ENCODE measurements around the gene FBXW10B. TPM values are rescaled to one million over a fixed set of nuclear protein-coding genes. Genes with fewer than 3 reads are reported as not detected.
"Not testable (repeated sequence)": the region's sequence is repeated elsewhere in the genome, so short reads cannot be mapped to it uniquely, and the experiment has no call there.

Gene FBXW10B
- total RNA-seq, 1 experiment from 2014 or later = 1.2 TPM

- H3K36me3 ChIP-seq (ENCODE audit: control insufficient read depth in 1 of 2, insufficient read depth in 2 of 2, low read length in 2 of 2); CTCF ChIA-PET; H3K9ac ChIP-seq (ENCODE audit: low read length); POLR2A ChIA-PET; RAD21 ChIA-PET (ENCODE audit: low non-redundant PET in 1 of 2, low total read pairs in 2 of 2, uncharacterized antibody in 2 of 2, unreplicated experiment in 2 of 2); H3K9me3 ChIP-seq (ENCODE audit: control insufficient read depth in 1 of 2, insufficient read depth in 1 of 2, low read depth in 1 of 2, low read length in 2 of 2); H3K4me2 ChIP-seq (ENCODE audit: low read length); H4K20me1 ChIP-seq (ENCODE audit: insufficient read depth); H3K27me3 ChIP-seq (ENCODE audit: insufficient read depth, low read length); H2AFZ ChIP-seq (ENCODE audit: low read depth, low read length, poor library complexity, severe bottlenecking); intact Hi-C loops (cut with micrococcal nuclease); H3K9me2 ChIP-seq (ENCODE audit: insufficient read depth); H3K4me1 ChIP-seq (ENCODE audit: control insufficient read depth in 1 of 2, insufficient read depth in 2 of 2, low read length in 2 of 2); H3K4me3 ChIP-seq (replicated peaks in 1 of 2; ENCODE audit: low read depth in 1 of 2, low read length in 2 of 2); DNase-seq (ENCODE audit: low read depth, low spot score); H3K27ac ChIP-seq (ENCODE audit: low read depth, low read length); BruUV-seq (replicated peaks); ATAC-seq; H3K79me2 ChIP-seq (ENCODE audit: insufficient read depth, low read length): not testable (repeated sequence)
Observed at GRCh38 chr17:15591986-15592385, 27.5 kb downstream of the FBXW10B start.

DNA sequence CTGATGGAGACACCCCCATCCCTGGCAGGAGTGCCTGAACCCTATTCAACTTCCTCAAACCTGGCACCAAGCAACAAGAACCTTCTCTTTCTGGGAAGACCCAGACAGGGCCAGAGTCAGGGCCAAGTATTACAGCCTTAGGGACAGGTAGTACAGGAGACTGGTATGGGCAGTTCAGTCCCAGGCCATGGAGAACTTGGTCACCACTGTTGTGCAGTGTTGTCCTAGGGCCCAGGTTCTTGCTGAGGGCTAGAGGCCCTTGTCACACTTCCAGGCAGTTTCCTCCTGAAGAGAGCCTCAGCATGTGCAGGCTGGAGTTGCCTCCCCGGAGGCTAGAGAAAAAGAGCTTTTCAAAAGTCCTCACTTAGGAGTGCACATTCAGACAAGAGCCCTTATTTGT, 28.7 kb downstream of the FBXW10B start:
- H3K79me2 ChIP-seq (ENCODE audit: insufficient read depth, low read length); intact Hi-C loops (cut with micrococcal nuclease): not testable (repeated sequence)

GRCh38 chr17:15589544-15590536, 29.7 kb downstream of the FBXW10B start:
- intact Hi-C loops (cut with micrococcal nuclease); CTCF ChIA-PET; H2AFZ ChIP-seq (ENCODE audit: low read depth, low read length, poor library complexity, severe bottlenecking); DNase-seq (ENCODE audit: low read depth, low spot score); RAD21 ChIA-PET (ENCODE audit: low non-redundant PET in 1 of 2, low total read pairs in 2 of 2, uncharacterized antibody in 2 of 2, unreplicated experiment in 2 of 2); H3K9me3 ChIP-seq (ENCODE audit: control insufficient read depth in 1 of 2, insufficient read depth in 1 of 2, low read depth in 1 of 2, low read length in 2 of 2); BruUV-seq (replicated peaks); H3K27ac ChIP-seq (ENCODE audit: low read depth, low read length); H3K4me2 ChIP-seq (ENCODE audit: low read length); ATAC-seq; H4K20me1 ChIP-seq (ENCODE audit: insufficient read depth); H3K4me3 ChIP-seq (replicated peaks in 1 of 2; ENCODE audit: low read depth in 1 of 2, low read length in 2 of 2); H3K79me2 ChIP-seq (ENCODE audit: insufficient read depth, low read length); H3K36me3 ChIP-seq (ENCODE audit: control insufficient read depth in 1 of 2, insufficient read depth in 2 of 2, low read length in 2 of 2); H3K4me1 ChIP-seq (ENCODE audit: control insufficient read depth in 1 of 2, insufficient read depth in 2 of 2, low read length in 2 of 2); H3K9ac ChIP-seq (ENCODE audit: low read length); POLR2A ChIA-PET; H3K9me2 ChIP-seq (ENCODE audit: insufficient read depth); H3K27me3 ChIP-seq (ENCODE audit: insufficient read depth, low read length): not testable (repeated sequence)

More for the DNA sequence above, 28.7 kb downstream of the FBXW10B start:
- H3K9ac ChIP-seq (ENCODE audit: low read length); ATAC-seq; H3K9me3 ChIP-seq (ENCODE audit: control insufficient read depth in 1 of 2, insufficient read depth in 1 of 2, low read depth in 1 of 2, low read length in 2 of 2); DNase-seq (ENCODE audit: low read depth, low spot score); H4K20me1 ChIP-seq (ENCODE audit: insufficient read depth); H3K27ac ChIP-seq (ENCODE audit: low read depth, low read length); POLR2A ChIA-PET; H3K4me2 ChIP-seq (ENCODE audit: low read length); H3K4me1 ChIP-seq (ENCODE audit: control insufficient read depth in 1 of 2, insufficient read depth in 2 of 2, low read length in 2 of 2); RAD21 ChIA-PET (ENCODE audit: low non-redundant PET in 1 of 2, low total read pairs in 2 of 2, uncharacterized antibody in 2 of 2, unreplicated experiment in 2 of 2); H3K27me3 ChIP-seq (ENCODE audit: insufficient read depth, low read length); CTCF ChIA-PET; H3K4me3 ChIP-seq (replicated peaks in 1 of 2; ENCODE audit: low read depth in 1 of 2, low read length in 2 of 2); H3K36me3 ChIP-seq (ENCODE audit: control insufficient read depth in 1 of 2, insufficient read depth in 2 of 2, low read length in 2 of 2); BruUV-seq (replicated peaks); H2AFZ ChIP-seq (ENCODE audit: low read depth, low read length, poor library complexity, severe bottlenecking); H3K9me2 ChIP-seq (ENCODE audit: insufficient read depth): not testable (repeated sequence)

- POLR2A ChIA-PET; RAD21 ChIA-PET (ENCODE audit: low non-redundant PET in 1 of 2, low total read pairs in 2 of 2, uncharacterized antibody in 2 of 2, unreplicated experiment in 2 of 2); H3K79me2 ChIP-seq (ENCODE audit: insufficient read depth, low read length); DNase-seq (ENCODE audit: low read depth, low spot score); H3K4me1 ChIP-seq (ENCODE audit: control insufficient read depth in 1 of 2, insufficient read depth in 2 of 2, low read length in 2 of 2); BruUV-seq (replicated peaks); ATAC-seq; H3K9me2 ChIP-seq (ENCODE audit: insufficient read depth); H3K4me2 ChIP-seq (ENCODE audit: low read length); H3K9me3 ChIP-seq (ENCODE audit: control insufficient read depth in 1 of 2, insufficient read depth in 1 of 2, low read depth in 1 of 2, low read length in 2 of 2); H4K20me1 ChIP-seq (ENCODE audit: insufficient read depth); H3K27ac ChIP-seq (ENCODE audit: low read depth, low read length); H3K36me3 ChIP-seq (ENCODE audit: control insufficient read depth in 1 of 2, insufficient read depth in 2 of 2, low read length in 2 of 2); H3K9ac ChIP-seq (ENCODE audit: low read length); intact Hi-C loops (cut with micrococcal nuclease); H3K4me3 ChIP-seq (replicated peaks in 1 of 2; ENCODE audit: low read depth in 1 of 2, low read length in 2 of 2); CTCF ChIA-PET; H2AFZ ChIP-seq (ENCODE audit: low read depth, low read length, poor library complexity, severe bottlenecking); H3K27me3 ChIP-seq (ENCODE audit: insufficient read depth, low read length): not testable (repeated sequence)
Observed at GRCh38 chr17:15588017-15588416, 31.5 kb downstream of the FBXW10B start.
